GM12891 (cell line): ENCODE results near the gene SLC16A9.
"Not testable (repeated sequence)": the region's sequence is repeated elsewhere in the genome, so short reads cannot be mapped to it uniquely, and the experiment has no call there.

Source experiments
- DNase-seq: peaks from one replicate; pipeline ENCODE4 v3.0.0; 2011; ENCODE audit warnings: low spot score; ENCODE audit not compliant: insufficient read length
- FAIRE-seq: peaks from 2 replicates; lab custom pipeline; 2011; peaks lifted over from hg19 to GRCh38; lab: Jason Lieb, UNC
- PAX5 ChIP-seq: IDR thresholded peaks from 2 replicates; pipeline ENCODE4 v1.6.1; 2011; ENCODE audit warnings: low read length, moderate library complexity, mild to moderate bottlenecking; ENCODE audit not compliant: insufficient read depth, severe bottlenecking
- POLR2A ChIP-seq: IDR thresholded peaks from 2 replicates; pipeline ENCODE4 v1.6.1; 2011; ENCODE audit warnings: low read depth, low read length, control low read depth
- POLR2AphosphoS5 ChIP-seq: IDR thresholded peaks from 2 replicates; pipeline ENCODE4 v1.6.1; 2011; ENCODE audit warnings: low read depth, low read length, control low read depth
- POU2F2 ChIP-seq: IDR thresholded peaks from 2 replicates; pipeline ENCODE4 v1.6.1; 2011; ENCODE audit warnings: low read depth, mild to moderate bottlenecking, control low read depth, low read length, moderate library complexity
- SPI1 ChIP-seq: IDR thresholded peaks from 2 replicates; pipeline ENCODE4 v1.6.1; 2011; ENCODE audit warnings: low read depth, low read length, control low read depth
- TAF1 ChIP-seq: IDR thresholded peaks from 2 replicates; pipeline ENCODE4 v1.6.1; 2011; ENCODE audit warnings: low read depth, low read length, control low read depth

Gene SLC16A9

DNA sequence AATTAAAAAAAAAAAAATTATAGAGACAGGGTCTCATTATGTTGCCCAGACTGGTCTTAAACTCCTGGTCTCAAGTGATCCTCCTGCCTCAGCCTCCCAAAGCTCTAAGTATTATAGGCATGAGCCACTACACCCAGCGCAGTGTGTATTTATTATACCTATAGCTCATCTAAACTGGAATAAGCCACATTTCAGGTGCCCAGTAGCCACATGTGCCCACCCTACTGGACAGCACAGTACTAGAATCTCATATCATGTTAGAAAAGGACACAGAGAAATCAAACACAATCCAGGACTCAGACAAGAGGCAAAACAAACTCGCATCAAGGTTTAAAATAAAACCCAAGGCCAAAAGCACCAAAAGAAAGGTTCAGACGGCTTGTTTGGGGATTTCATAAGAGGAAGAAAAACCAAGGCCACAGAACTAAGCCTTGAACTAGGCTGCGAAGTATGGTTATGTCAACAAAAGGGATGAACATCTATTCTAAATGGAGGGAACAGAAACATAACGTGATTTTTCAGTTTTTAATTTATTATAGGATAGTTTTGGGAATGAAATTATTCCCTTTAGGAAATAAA lies 32.3 kb downstream of the SLC16A9 start:
- DNase-seq (no peak), FAIRE-seq (no peak)
- TF ChIP-seq POLR2A (no peak), PAX5 (no peak), POU2F2 (no peak), SPI1 (no peak), TAF1 (no peak), POLR2AphosphoS5 (no peak)

DNA sequence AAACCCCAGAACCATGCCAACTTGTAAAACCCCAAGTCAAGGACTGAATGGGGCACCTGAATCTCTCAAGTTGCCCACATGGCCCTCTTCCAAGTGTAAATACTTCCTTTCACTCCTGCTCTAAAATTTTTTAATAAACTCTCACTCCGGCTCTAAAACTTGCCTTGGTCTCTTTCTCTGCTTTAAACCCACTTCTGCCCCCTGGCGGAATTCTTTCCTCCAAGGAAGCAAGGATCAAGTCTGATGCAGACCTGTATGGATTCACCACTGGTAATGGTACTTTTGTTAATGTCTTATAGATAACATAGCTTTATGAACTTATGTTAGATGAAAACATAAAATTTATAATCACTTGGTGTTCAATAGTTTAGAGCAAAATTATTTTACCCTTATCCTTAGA lies 33.8 kb downstream of the SLC16A9 start:
- DNase-seq: no peak
- no peak for TF ChIP-seq PAX5
- no peak for TF ChIP-seq POLR2AphosphoS5
- no peak for TF ChIP-seq POU2F2
- no peak for TF ChIP-seq SPI1
- TF ChIP-seq POLR2A: no peak
- TF ChIP-seq TAF1: no peak
- no peak for FAIRE-seq

DNA sequence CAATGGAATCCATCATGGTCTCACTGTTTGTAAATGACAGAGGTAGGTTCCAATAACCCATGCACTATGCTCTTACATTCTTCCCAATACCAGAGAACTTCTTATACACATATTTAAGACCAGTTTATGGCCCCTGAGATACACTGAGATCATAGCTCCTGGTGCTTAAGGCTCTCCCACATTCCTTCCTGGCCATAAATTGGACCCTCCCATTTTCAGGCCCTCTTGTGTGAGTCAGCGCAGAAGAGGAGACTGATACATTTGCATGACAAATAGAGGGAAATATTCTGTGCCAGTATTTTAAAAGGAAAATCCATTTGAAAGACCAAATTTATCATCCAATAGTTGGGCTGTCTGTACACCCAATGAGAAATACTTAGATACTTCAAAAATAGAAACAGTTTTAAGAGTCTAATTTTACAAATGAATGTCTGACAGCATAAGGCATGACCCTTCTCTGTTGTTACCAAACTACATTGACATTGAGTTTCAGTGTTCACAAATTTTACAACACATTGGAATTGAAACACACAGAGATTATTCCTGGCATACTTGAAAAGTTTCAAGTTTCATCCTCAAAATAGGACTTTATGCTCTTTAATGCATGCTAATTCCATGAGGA lies 35.3 kb downstream of the SLC16A9 start:
- TF ChIP-seq POLR2AphosphoS5 (no peak), SPI1 (no peak), PAX5 (no peak), TAF1 (no peak), POU2F2 (no peak), POLR2A (no peak)
- peak; percentile 48 for FAIRE-seq
- no peak for DNase-seq

- TF ChIP-seq SPI1 (peak; percentile 56), POU2F2 (no peak)
- no peak for DNase-seq
- no peak for FAIRE-seq
Measured at GRCh38 chr10:59672150-59672875, 37.3 kb downstream of the SLC16A9 start.

DNA sequence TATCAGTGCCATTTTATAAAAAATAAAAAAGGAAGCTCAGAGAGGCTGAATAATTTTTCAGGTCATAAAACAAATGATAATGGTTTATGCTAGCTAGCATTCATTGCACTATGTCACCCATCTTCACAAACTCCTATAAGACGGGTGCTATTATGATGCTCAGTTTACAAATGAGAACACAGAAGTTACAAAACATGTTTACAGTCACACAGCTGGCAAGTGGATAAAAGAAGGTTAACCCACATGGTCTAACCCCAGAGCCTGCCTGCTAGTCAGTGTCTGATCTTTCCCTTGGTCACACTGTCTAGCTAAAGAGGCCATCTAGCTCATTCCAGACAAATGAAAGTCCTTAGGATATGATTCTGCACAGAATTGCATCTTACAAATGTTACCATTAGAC lies 39.4 kb downstream of the SLC16A9 start:
- TF ChIP-seq POU2F2 (no peak), SPI1 (no peak), PAX5 (no peak), POLR2AphosphoS5 (no peak), POLR2A (no peak), TAF1 (no peak)
- DNase-seq (no peak), FAIRE-seq (no peak)

DNA sequence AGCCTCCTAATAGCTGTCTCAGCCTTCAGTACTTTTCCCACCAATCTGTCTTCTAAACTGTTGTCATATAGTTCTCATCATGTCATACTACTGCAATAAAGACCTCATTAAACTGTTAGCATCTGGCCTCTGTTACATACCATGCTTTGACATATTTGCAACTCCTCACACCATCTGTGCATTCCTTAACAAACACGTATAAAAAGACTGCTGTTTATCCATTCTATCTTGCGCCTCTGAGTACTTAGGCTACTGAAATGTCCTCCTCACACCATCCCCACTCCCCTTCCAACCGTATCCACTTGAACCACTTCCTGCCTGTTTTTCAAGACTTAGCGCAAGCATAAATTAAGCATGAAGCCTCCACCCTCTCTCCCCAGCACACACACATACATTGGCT lies 41.6 kb downstream of the SLC16A9 start:
- TF ChIP-seq POLR2AphosphoS5 (no peak), POLR2A (no peak), POU2F2 (no peak), PAX5 (no peak), SPI1 (no peak), TAF1 (no peak)
- DNase-seq: no peak
- FAIRE-seq: no peak

DNA sequence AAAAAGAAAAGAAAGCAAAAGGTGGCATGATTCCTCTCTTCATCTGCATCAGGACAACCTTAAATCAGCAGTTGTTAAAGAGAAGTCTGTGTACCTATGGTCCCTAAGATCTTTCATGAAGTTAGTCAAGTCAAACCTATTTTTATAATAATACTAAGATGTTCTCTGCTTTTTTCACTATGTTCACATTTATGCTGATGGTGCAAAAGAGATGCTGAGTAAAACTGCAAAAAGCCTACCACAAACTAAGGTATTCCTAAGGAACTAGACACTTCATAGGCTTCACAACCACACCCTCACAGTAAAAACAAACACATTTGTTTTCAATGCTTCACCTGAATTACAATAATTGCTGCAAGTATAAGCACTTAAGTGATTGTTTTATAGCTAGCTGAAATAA lies 43.3 kb downstream of the SLC16A9 start:
- TF ChIP-seq SPI1 (no peak), PAX5 (no peak), TAF1 (no peak), POU2F2 (no peak)
- DNase-seq (no peak), FAIRE-seq (no peak)

GRCh38 chr10:59663213-59663612 lies 46.4 kb downstream of the SLC16A9 start:
- not testable (repeated sequence) for FAIRE-seq

GRCh38 chr10:59657724-59658123 lies 51.9 kb downstream of the SLC16A9 start:
- DNase-seq (no peak), FAIRE-seq (no peak)
- TF ChIP-seq TAF1 (no peak), SPI1 (no peak), PAX5 (no peak), POLR2AphosphoS5 (no peak), POLR2A (no peak), POU2F2 (no peak)

More at GRCh38 chr10:59663213-59663612, 46.4 kb downstream of the SLC16A9 start:
- DNase-seq: not testable (repeated sequence)

DNA sequence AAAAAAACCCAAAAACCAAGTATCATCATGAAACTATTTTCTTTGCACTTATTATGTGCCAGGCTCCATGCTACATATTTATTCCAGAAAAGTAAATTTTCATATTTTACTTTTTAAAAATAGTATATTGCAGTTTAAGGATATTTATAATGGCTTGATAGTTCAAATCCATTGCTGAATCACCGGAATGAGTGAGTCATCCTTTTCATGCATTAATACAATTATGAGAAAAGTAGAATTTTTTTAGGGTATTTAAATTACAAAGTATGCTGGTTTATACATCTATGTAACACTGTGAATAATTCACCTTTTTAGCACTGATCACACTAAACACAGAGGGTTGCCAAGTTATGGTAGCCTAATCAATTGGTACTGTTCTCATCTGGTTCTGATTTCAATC lies 54.3 kb downstream of the SLC16A9 start:
- TF ChIP-seq POLR2A: no peak
- no peak for TF ChIP-seq POLR2AphosphoS5
- no peak for TF ChIP-seq SPI1
- no peak for TF ChIP-seq PAX5
- no peak for TF ChIP-seq TAF1
- no peak for TF ChIP-seq POU2F2
- no peak for DNase-seq
- FAIRE-seq: no peak

- DNase-seq (no peak), FAIRE-seq (peak; percentile 80)
- TF ChIP-seq SPI1 (peak; percentile 77), POLR2AphosphoS5 (no peak), PAX5 (no peak), TAF1 (no peak), POLR2A (no peak), POU2F2 (no peak)
Measured at GRCh38 chr10:59654007-59654406, 55.6 kb downstream of the SLC16A9 start.
